Measurements from ENCODE around the gene CHCHD3.

The CHCHD3 gene

GRCh38 chr7:132799081-132799413 lies 282.8 kb downstream of the CHCHD3 start:
- no peak for ATAC-seq
- no peak for TF ChIP-seq SNAI2 (CRISPR knock-in tag; IDR thresholded peaks at IDR 0.05)
- TF ChIP-seq RARB (CRISPR knock-in tag; IDR thresholded peaks at IDR 0.05), result no peak
- TF ChIP-seq GLIS3 (CRISPR knock-in tag; IDR thresholded peaks at IDR 0.05), result no peak
- TF ChIP-seq PATZ1 (CRISPR knock-in tag; IDR thresholded peaks at IDR 0.05; ENCODE audit: borderline replicate concordance), result no peak
- no peak for TF ChIP-seq OSR1 (CRISPR knock-in tag; IDR thresholded peaks at IDR 0.05)
- no peak for TF ChIP-seq ZNF70 (CRISPR knock-in tag; IDR thresholded peaks at IDR 0.05)

- TF ChIP-seq ZNF8 (CRISPR knock-in tag; IDR thresholded peaks at IDR 0.05) (no peak), SNAI2 (CRISPR knock-in tag; IDR thresholded peaks at IDR 0.05) (no peak), GLIS3 (CRISPR knock-in tag; IDR thresholded peaks at IDR 0.05) (no peak), ZC3H10 (CRISPR knock-in tag; IDR thresholded peaks at IDR 0.05) (no peak), POU6F1 (CRISPR knock-in tag; IDR thresholded peaks at IDR 0.05; ENCODE audit: borderline replicate concordance, low read depth) (no peak), OSR1 (CRISPR knock-in tag; IDR thresholded peaks at IDR 0.05) (no peak), CREB5 (CRISPR knock-in tag; IDR thresholded peaks at IDR 0.05; ENCODE audit: low read depth) (no peak), RARB (CRISPR knock-in tag; IDR thresholded peaks at IDR 0.05) (no peak), TOX (CRISPR knock-in tag; IDR thresholded peaks at IDR 0.05; ENCODE audit: borderline replicate concordance) (no peak)
- no peak for ATAC-seq
Observed at GRCh38 chr7:132797152-132797551, 284.7 kb downstream of the CHCHD3 start.

- TF ChIP-seq ZFP3 (CRISPR knock-in tag; IDR thresholded peaks at IDR 0.05), result no peak
- TF ChIP-seq SNAI2 (CRISPR knock-in tag; IDR thresholded peaks at IDR 0.05), result no peak
- no peak for TF ChIP-seq TOX (CRISPR knock-in tag; IDR thresholded peaks at IDR 0.05; ENCODE audit: borderline replicate concordance)
- TF ChIP-seq TCF4 (CRISPR knock-in tag; IDR thresholded peaks at IDR 0.05; ENCODE audit: borderline replicate concordance), result no peak
- no peak for TF ChIP-seq ARNTL (CRISPR knock-in tag; IDR thresholded peaks at IDR 0.05; ENCODE audit: borderline replicate concordance, low read depth)
- no peak for TF ChIP-seq CSRNP3 (CRISPR knock-in tag; IDR thresholded peaks at IDR 0.05)
- TF ChIP-seq RARB (CRISPR knock-in tag; IDR thresholded peaks at IDR 0.05), result no peak
- TF ChIP-seq ESRRG (CRISPR knock-in tag; IDR thresholded peaks at IDR 0.05), result no peak
- TF ChIP-seq CREB5 (CRISPR knock-in tag; IDR thresholded peaks at IDR 0.05; ENCODE audit: low read depth), result no peak
- no peak for TF ChIP-seq ISL1 (CRISPR knock-in tag; IDR thresholded peaks at IDR 0.05)
- ATAC-seq, result no peak
Observed at GRCh38 chr7:132793474-132793873, 288.4 kb downstream of the CHCHD3 start.

- ATAC-seq, result no peak
- TF ChIP-seq PATZ1 (CRISPR knock-in tag; IDR thresholded peaks at IDR 0.05; ENCODE audit: borderline replicate concordance), result no peak
- TF ChIP-seq GLIS3 (CRISPR knock-in tag; IDR thresholded peaks at IDR 0.05), result no peak
- TF ChIP-seq TCF4 (CRISPR knock-in tag; IDR thresholded peaks at IDR 0.05; ENCODE audit: borderline replicate concordance), result no peak
- no peak for TF ChIP-seq SNAI2 (CRISPR knock-in tag; IDR thresholded peaks at IDR 0.05)
- no peak for TF ChIP-seq PPARA (CRISPR knock-in tag; IDR thresholded peaks at IDR 0.05; ENCODE audit: borderline replicate concordance)
- no peak for TF ChIP-seq ZFP30 (CRISPR knock-in tag; IDR thresholded peaks at IDR 0.05)
- no peak for TF ChIP-seq ZC3H10 (CRISPR knock-in tag; IDR thresholded peaks at IDR 0.05)
- no peak for TF ChIP-seq OSR1 (CRISPR knock-in tag; IDR thresholded peaks at IDR 0.05)
- no peak for TF ChIP-seq TSHZ2 (CRISPR knock-in tag; IDR thresholded peaks at IDR 0.05)
- no peak for TF ChIP-seq POU6F1 (CRISPR knock-in tag; IDR thresholded peaks at IDR 0.05; ENCODE audit: borderline replicate concordance, low read depth)
Observed at GRCh38 chr7:132791036-132791435, 290.9 kb downstream of the CHCHD3 start.

Data from SK-N-SH treated with all-trans-retinoic acid at 6 μM for 48 hours (cell line).